Measurements from ENCODE around the gene RASEF.
"Not testable (repeated sequence)": the region's sequence is repeated elsewhere in the genome, so short reads cannot be mapped to it uniquely, and the experiment has no call there.

RASEF gene

GRCh38 chr9:83097633-83098032 lies 34.7 kb upstream of the RASEF start:
- ChIA-PET CTCF (no interaction called here), POLR2A (no interaction called here)
- DNase-seq (ENCODE audit: extremely low spot score) = no peak
- TF ChIP-seq FOXA1 (IDR thresholded peaks at IDR 0.05) (no peak), TARDBP (IDR thresholded peaks at IDR 0.05) (no peak), ZNF384 (IDR thresholded peaks at IDR 0.05) (no peak), LEF1 (IDR thresholded peaks at IDR 0.05; ENCODE audit: borderline replicate concordance) (no peak), SUZ12 (IDR thresholded peaks at IDR 0.05) (no peak), L3MBTL2 (conservative IDR thresholded peaks at IDR 0.05) (no peak), FOXM1 (IDR thresholded peaks at IDR 0.05; ENCODE audit: borderline replicate concordance) (no peak), SP1 (IDR thresholded peaks at IDR 0.05) (no peak), CTBP1 (IDR thresholded peaks at IDR 0.05; ENCODE audit: borderline replicate concordance) (no peak), NFRKB (IDR thresholded peaks at IDR 0.05) (no peak), ARNT (IDR thresholded peaks at IDR 0.05) (no peak), BHLHE40 (IDR thresholded peaks at IDR 0.05; ENCODE audit: borderline replicate concordance) (no peak), ELF4 (IDR thresholded peaks at IDR 0.05) (no peak), FOXK2 (IDR thresholded peaks at IDR 0.05) (no peak), PKNOX1 (IDR thresholded peaks at IDR 0.05) (no peak), HDGF (IDR thresholded peaks at IDR 0.05; ENCODE audit: borderline replicate concordance) (no peak)

- CTCF ChIA-PET; POLR2A ChIA-PET; DNase-seq (ENCODE audit: extremely low spot score): not testable (repeated sequence)
Observed at GRCh38 chr9:83093311-83093710, 30.4 kb upstream of the RASEF start.

GRCh38 chr9:83081846-83082245 lies 18.9 kb upstream of the RASEF start:
- ChIA-PET POLR2A (no interaction called here), CTCF (no interaction called here)
- no peak for DNase-seq (ENCODE audit: extremely low spot score)
- TF ChIP-seq L3MBTL2 (conservative IDR thresholded peaks at IDR 0.05) (no peak), ELF4 (IDR thresholded peaks at IDR 0.05) (no peak), FOXK2 (IDR thresholded peaks at IDR 0.05) (no peak), PKNOX1 (IDR thresholded peaks at IDR 0.05) (no peak), FOXM1 (IDR thresholded peaks at IDR 0.05; ENCODE audit: borderline replicate concordance) (no peak), FOXA1 (IDR thresholded peaks at IDR 0.05) (no peak), LEF1 (IDR thresholded peaks at IDR 0.05; ENCODE audit: borderline replicate concordance) (no peak), CTBP1 (IDR thresholded peaks at IDR 0.05; ENCODE audit: borderline replicate concordance) (no peak), HDGF (IDR thresholded peaks at IDR 0.05; ENCODE audit: borderline replicate concordance) (no peak), SUZ12 (IDR thresholded peaks at IDR 0.05) (no peak), NFRKB (IDR thresholded peaks at IDR 0.05) (no peak), BHLHE40 (IDR thresholded peaks at IDR 0.05; ENCODE audit: borderline replicate concordance) (no peak), TARDBP (IDR thresholded peaks at IDR 0.05) (no peak), ZNF384 (IDR thresholded peaks at IDR 0.05) (no peak), ARNT (IDR thresholded peaks at IDR 0.05) (no peak), SP1 (IDR thresholded peaks at IDR 0.05) (no peak)

GRCh38 chr9:83081010-83081409 lies 18.1 kb upstream of the RASEF start:
- no peak for DNase-seq (ENCODE audit: extremely low spot score)
- TF ChIP-seq ELF4 (IDR thresholded peaks at IDR 0.05) (no peak), ARNT (IDR thresholded peaks at IDR 0.05) (no peak), LEF1 (IDR thresholded peaks at IDR 0.05; ENCODE audit: borderline replicate concordance) (no peak), FOXM1 (IDR thresholded peaks at IDR 0.05; ENCODE audit: borderline replicate concordance) (no peak), SP1 (IDR thresholded peaks at IDR 0.05) (no peak), CTBP1 (IDR thresholded peaks at IDR 0.05; ENCODE audit: borderline replicate concordance) (no peak), FOXK2 (IDR thresholded peaks at IDR 0.05) (no peak), L3MBTL2 (conservative IDR thresholded peaks at IDR 0.05) (no peak), FOXA1 (IDR thresholded peaks at IDR 0.05) (no peak), BHLHE40 (IDR thresholded peaks at IDR 0.05; ENCODE audit: borderline replicate concordance) (no peak), PKNOX1 (IDR thresholded peaks at IDR 0.05) (no peak), TARDBP (IDR thresholded peaks at IDR 0.05) (no peak), SUZ12 (IDR thresholded peaks at IDR 0.05) (no peak), HDGF (IDR thresholded peaks at IDR 0.05; ENCODE audit: borderline replicate concordance) (no peak), NFRKB (IDR thresholded peaks at IDR 0.05) (no peak), ZNF384 (IDR thresholded peaks at IDR 0.05) (no peak)
- CTCF ChIA-PET = no interaction called here
- POLR2A ChIA-PET = no interaction called here

- POLR2A ChIA-PET; DNase-seq (ENCODE audit: extremely low spot score): not testable (repeated sequence)
- peak; percentile 55; the same call in 1 of the 2 replicates for TF ChIP-seq ZNF384 (IDR thresholded peaks at IDR 0.05)
- CTCF ChIA-PET = interaction anchor here (1.0 kb wide), 1 partner anchor 9 kb away, joined by 3 read pairs; no protein-coding TSS in a partner anchor
Observed at GRCh38 chr9:83075932-83076331, 13.0 kb upstream of the RASEF start.

GRCh38 chr9:83072498-83072897 lies 9.6 kb upstream of the RASEF start:
- DNase-seq (ENCODE audit: extremely low spot score); CTCF ChIA-PET; POLR2A ChIA-PET: not testable (repeated sequence)

- ChIA-PET POLR2A (no interaction called here), CTCF (no interaction called here)
- TF ChIP-seq ELF4 (IDR thresholded peaks at IDR 0.05) (no peak), FOXK2 (IDR thresholded peaks at IDR 0.05) (no peak), L3MBTL2 (conservative IDR thresholded peaks at IDR 0.05) (no peak), LEF1 (IDR thresholded peaks at IDR 0.05; ENCODE audit: borderline replicate concordance) (no peak), ARNT (IDR thresholded peaks at IDR 0.05) (no peak)
- DNase-seq (ENCODE audit: extremely low spot score) = no peak
Observed at GRCh38 chr9:83071626-83072025, 8.7 kb upstream of the RASEF start.

Measured in HEK293T (cell line).